Limb (tissue), 2 donors: ENCODE measurements around the gene COL21A1.
A peak's percentile ranks its signal among the peaks of the same experiment; 100 is the strongest.

ENCODE experiments used
- DNase-seq, 2 donors: peaks; one replicate each; pipeline ENCODE4 v3.0.0-alpha.2; 2016; ENCODE audit errors: extremely low spot score in 2 of 2

COL21A1 gene

DNA sequence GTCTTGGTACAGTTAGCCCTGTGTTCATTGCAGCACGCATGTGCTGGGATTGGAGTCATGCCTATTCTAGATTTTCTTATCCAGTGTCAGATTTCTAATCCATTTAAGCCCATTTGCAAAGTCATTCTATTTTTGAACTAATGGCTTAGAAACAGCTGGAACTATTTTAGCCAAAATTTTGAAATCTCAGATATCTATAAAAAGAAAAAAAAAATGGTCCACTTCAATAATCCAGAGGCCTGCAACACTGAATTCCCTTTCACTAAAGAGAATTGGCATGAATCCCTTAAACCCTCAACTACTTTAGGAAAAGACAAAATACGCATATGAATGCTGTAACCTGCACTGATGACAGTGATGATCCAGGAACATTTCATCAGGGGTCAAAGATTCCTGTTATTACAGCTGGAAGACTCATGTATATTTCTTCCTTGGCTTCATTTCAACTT, 1.5 kb downstream of the COL21A1 start:
- DNase-seq, result peak in 1 of 2 donors; percentile 85

DNA sequence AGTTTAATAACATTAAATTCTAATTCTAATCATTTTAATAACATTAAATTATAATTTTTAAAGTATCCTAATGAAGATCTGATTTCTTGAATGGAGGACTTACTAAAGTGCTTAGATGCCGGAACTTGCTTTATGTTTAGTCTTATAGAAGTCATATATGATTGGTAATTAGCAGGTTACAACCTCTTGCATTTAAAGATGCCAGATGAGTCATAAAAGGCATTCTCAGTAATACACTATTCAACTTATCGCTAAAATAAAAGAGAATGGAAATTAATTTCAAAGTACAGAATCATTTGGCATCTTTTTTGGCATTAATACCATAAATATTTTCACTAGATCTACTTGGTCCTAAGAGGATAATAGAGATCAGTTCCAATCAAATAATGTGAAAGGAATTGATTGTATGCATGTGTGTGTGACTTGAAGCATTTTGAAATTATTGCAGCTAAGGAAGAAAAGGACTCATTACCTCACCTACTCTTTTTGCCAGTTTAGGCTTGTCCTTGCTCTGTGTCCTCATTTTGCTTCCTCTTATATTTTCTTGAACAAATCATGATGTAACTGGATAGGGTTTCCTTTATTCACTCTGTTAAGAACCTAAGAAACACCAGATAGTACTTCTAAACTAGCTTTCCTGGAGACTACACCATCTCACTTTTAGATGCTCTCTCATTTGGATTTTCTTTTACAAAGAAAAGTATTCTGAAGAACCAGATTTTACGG, 2.7 kb downstream of the COL21A1 start:
- DNase-seq, result no peak

- no peak for DNase-seq
Measured at GRCh38 chr6:56244089-56244488, 3.3 kb downstream of the COL21A1 start.

DNA sequence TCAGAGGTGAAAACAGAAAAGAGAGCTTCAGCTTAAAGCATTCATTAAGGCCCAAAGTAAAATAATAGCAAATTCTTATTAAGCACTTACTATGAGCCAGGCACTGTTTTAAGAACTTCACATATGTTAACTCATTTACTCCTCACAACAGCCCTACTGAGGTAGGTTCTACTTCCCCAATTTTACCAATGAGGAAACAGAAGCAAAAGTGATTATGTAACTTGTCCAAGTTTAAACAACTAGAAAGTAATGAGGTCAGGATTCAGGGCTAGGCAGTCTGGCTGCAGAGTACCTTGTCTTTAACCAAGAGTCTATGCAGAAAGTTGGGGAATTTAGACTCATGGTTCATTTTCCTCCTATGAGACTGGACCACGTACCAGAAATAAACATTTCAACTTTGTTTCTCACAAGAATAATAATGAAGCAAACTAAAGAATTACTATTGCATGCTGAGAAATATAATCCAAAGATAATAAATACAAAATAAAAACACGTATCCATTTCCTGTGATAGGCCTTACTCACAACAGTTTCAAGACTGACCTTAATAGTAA, 3.8 kb downstream of the COL21A1 start:
- no peak for DNase-seq

DNA sequence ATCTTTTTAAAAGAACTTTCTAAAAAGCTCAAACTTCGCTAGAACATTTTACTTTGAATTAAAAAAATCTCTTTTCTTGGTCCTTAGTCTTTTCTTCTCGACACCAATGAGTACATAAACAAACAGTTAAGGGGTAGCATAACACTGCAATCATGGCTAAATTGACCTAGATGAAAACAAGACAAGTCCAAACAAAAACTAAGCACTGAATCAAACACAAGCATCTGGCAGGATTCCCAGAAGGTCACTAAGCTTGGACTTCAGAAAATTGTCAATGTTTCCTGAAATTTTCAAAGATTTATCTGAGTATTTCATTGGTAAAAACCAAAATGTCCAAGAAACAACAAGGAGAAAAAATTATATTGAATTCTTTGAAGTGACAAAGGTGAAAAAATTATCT, 5.0 kb downstream of the COL21A1 start:
- no peak for DNase-seq

DNA sequence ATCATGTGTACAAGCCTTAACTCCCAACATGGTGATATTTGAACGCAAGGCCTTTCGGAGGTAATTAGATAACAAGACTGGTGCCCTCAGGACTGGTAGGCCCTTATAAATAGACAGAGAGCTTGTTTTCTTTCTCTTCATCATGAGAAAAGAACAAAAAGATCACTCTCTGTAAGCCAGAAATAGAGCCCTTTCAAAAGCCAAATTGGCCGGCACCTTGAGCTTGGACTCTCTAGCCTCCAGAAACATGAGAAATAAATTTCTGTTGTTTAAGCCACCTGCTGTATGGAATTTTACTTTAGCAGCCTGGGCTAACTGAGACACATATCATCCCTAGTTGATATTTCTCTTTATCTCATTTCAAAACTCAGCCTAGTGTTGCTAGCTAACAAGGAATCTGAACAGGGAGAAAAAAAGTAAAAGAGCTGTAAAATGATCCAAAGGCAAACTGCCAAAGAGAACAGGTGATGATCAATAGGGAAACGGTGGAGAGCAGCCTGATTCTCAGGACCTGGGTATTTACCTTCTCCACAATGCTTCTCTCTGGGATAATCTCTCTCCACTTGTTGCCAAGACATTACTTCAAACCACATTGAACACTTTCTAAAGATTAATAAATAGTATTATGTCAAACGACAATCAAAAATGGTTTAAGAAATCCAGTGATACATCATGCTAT, 6.1 kb downstream of the COL21A1 start:
- no peak for DNase-seq

DNA sequence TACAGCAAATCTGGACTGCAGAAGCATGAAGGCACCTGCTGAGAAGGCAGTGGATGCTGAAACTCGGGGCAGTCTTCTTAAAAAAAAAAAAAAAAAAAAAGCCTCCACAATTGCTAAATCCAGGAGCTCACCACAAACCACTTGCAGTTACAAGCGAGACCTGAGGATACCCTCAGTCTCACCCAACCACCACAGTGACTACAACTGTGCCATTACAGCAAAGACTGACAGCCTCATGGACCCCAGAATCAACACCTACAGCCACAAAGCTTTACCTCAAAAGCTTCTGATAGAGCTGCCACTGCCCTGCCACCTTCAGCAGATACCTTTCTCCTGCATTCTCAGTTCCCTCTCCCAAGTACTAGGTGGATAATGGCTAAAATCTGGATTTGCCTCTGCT, 9.0 kb downstream of the COL21A1 start:
- DNase-seq, result no peak

DNA sequence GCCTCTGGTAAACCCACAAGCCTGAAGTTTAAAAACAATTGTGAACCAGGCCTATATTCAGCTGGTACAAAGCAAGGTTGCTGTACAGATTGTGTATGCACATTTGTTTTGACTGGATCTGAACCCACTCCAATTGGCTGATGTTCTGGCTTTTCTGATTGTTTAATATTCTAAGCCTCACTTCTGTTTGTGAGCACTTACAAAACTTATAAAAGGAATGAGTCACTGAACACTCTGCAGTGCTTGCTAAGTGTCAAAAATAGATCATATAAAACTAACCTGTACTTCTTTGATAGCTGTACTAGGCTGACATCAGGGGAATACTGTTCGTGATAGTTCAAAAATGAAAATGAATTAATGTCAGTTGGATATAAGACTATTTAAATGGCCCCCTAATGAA, 12.1 kb downstream of the COL21A1 start:
- DNase-seq, result no peak

- peak in 1 of 2 donors; percentile 81 for DNase-seq
Measured at GRCh38 chr6:56232436-56232835, 14.9 kb downstream of the COL21A1 start.

GRCh38 chr6:56231827-56232226, 15.6 kb downstream of the COL21A1 start:
- no peak for DNase-seq

DNA sequence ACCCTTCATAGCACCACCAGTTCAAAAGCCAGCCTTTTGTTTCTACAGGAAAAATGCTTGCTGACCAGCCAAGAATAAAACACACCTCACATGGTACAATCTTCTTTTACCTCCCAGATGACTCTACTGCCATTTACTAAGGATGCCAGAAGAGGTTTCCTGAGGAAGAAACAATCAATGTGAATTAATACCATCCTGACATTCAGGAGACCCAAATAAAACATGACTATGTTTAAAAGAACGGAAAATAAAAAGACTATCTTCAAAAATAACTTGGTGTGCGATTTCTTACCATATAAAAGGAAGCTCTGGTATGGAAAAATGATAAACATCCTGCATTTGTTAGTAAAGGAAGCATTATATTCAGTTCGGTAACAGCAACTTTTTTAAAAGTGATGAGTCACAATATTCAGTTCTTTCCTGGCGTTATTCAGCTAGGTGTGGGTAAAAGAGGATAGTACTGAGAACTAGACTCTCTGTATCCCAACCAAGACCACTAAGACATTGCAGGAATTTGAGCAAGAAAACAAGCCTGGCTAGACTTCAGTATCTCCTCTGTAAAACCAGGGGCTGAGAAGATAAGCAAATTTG, 16.3 kb downstream of the COL21A1 start:
- DNase-seq, result no peak

DNA sequence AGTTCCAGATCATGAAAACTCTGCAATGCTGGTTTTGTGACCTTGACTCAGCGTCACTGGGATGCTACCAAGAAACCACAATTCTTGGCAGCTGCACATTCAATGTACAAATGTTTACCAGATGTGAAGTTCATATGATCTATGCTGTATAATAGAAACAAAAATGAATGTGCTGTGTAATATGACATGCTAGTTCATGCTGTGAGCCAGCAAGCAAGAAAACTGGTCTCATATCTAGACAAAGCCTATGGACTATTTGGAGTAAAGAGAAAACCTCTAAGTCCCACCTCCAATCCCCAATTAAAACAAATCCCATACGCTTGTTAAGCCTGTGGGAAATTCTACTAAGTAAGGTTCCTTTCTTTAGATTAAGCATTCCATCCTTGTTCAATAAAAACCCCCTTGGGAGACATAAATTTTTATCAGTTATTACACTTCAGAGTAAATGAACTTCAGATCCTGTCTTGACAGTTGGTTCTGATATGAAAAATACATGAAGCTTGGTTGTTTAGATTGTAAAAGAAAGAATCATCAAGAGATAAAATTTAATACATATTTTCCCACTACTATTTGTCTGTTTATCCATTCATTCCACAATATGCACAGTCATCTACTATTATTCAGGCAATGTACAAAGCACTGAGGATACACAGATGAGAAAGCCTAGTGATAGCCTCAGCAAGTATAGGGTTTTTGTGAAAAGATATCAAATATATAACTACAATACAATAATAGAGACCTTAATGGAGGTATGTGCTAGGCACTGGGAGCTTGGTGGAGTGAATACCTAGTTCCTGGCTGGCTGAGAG, 20.1 kb downstream of the COL21A1 start:
- DNase-seq, result peak; percentile 35 to 86

GRCh38 chr6:56223995-56224394, 23.4 kb downstream of the COL21A1 start:
- no peak for DNase-seq

DNA sequence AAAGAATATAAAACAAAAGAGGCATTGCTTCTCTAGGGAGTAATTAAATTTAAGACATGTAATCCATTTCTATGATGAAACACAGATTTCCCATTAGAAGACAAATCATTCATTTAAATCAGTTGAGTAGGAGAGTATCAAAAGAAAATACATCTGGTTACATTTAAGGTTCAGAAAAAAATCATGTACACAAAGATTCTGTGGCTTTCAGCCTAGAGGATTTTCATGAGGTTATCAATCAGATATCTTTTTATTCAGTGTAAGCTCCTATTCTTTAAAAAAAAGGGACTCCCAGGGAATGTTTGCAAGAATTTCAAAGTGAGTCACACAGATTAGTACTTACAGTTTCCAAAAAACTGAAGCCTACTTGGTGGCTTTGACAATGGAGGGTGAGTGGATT, 24.9 kb downstream of the COL21A1 start:
- peak in 1 of 2 donors; percentile 52 for DNase-seq

DNA sequence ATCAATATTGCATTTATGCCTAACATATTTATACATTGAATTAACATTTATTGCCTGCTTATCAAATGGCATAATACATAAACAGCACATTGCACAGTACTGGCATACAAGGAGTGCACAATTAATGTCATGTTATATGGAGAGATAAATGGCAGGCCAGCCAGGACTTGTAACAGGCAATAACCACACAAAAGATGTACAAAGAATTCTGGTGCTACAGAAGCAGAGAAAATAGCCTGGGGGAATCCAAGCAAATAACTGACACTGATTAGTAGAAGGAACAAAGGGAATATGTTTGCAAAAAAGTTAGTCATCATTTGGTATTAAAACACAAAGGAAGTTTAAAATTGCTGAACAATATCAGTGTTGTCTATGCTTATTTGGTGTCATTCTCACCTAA, 27.3 kb downstream of the COL21A1 start:
- no peak for DNase-seq

- no peak for DNase-seq
Measured at GRCh38 chr6:56214703-56215101, 32.7 kb downstream of the COL21A1 start.

DNA sequence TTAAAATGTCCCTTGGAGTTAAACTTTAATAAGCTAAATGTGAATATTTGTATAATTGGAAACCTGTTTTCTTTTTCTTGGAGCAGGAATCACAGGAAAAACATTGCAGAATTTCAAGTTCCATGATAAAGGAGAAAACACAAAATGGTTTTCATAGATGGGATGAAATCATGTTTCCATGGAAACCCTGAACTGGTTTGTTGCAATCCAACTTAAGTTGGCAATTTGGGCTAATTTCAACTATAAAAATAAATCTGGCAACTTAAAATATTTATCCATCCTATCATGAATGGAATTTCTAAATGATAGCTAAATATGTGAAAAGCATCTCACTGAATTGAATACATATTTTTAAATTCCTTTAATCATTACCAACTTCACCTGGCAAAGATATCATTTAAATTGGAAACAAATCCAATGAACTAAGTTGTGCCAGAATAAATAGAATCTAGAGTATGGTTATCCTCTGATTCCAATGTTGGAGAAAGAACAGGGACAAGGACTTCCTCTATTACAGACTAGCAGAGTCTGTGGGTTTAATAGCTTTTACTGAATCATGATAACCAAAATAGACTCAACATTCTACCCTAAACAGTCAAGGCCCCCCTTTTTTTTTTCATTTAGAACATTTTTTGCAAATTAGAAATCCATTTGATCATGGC, 33.2 kb downstream of the COL21A1 start:
- DNase-seq, result no peak

DNA sequence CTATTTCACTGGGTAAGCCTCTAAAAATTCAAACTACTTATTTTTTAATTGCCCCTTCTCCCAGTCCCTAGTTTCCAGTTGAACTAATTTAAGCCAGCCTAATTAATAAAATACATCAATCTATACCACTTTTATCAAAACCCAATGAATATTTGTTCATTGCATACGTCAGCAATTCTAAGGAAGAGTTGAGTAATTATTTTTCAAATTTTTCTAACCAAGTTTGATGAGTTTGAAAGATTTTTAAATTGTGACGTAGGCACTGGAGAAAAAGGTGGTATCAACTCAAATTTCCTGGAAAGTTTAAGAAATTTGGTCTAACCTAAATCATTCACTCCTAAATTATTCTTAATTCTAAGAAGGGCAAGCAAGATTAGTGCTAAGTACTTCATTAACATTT, 35.7 kb downstream of the COL21A1 start:
- no peak for DNase-seq

DNA sequence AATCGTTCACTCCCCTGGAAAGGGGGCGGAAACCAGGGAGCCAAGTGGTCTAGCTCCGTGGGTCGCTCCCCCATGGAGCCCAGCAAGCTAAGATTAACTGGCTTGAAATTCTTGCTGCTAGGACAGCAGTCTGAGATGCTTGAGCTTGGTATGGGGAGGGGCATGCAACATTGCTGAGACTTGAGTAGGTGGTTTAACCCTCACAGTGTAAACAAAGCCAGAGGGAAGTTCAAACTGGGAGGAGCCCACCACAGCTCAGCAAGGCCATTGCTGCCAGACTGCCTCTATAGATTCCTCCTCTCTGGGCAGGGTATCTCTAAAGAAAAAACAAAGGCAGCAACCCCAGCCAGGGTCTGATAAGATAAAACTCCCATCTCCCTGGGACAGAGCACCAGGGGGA, 43.2 kb downstream of the COL21A1 start:
- no peak for DNase-seq

DNA sequence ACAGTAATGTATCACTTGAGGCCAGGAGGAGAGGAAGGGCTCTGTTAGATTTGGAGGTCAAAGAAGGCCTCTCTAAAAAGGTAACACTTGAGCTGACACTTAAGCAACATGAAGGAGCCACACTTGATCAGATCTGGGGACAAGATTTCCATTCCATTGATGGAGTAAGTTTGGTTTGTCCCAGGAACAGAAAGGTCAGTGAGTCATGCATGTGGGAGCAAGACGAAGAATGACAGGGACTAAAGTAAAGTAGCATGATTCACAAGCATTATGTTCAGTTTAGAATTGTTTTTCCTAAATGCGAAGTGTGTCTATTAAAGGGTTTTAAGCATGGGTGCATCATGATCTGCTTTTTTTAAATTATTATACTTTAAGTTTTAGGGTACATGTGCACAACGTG, 47.4 kb downstream of the COL21A1 start:
- DNase-seq, result no peak

DNA sequence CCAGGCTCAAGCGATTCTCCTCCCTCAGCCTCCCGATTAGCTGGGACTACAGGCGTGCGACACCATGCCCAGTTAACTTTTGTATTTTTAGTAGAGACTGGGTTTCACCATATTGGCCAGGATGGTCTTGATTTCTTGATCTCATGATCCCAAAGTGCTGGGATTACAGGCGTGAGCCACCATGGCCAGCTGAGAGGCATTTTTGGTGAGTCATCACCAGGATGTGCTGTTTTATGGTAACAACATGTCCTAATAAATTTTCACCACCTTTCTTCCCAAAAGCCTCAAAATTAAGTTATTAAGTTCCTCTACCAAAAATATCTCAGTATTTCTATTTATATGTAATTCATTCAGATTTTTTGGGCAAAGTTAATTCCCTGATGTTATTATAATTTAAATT, 53.5 kb downstream of the COL21A1 start:
- DNase-seq, result no peak
